GM12892 (cell line): ENCODE results near the gene PF4V1.

Experiments used
- POLR2A ChIP-seq: IDR thresholded peaks from 2 replicates; pipeline ENCODE4 v1.6.1; 2011; ENCODE audit warnings: low read depth, low read length, control low read depth
- POLR2AphosphoS5 ChIP-seq: IDR thresholded peaks from 2 replicates; pipeline ENCODE4 v1.6.1; 2011; ENCODE audit warnings: low read depth, low read length, control low read depth

DNA sequence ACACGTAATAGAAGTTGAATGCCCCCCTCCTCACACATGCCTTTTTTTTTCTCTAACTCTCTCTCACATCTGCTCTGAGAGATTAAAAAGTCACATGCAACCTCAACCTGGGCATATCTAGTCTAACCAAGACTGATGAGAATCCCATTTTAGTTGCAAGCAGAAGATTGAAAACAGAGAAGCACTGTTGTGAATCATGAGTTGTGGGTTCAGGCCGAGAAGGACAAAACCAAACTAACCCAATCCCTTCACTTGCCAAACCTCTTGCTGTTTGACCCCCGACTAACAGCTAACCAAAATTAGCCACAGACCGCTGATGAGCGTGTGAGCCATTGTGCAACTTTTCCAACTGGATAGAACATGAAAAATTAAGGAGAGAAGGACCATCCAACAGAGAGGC lies 47.9 kb downstream of the PF4V1 start:
- no peak for TF ChIP-seq POLR2A
- TF ChIP-seq POLR2AphosphoS5, result no peak
